ENCODE data around the gene CERKL. TPM values are rescaled to one million over a fixed set of nuclear protein-coding genes. Genes with fewer than 3 reads are reported as not detected.

The CERKL gene
- total RNA-seq, 4 donors from 2014 or later = not detected

GRCh38 chr2:181690860-181691259 is 34.0 kb upstream of the CERKL start:
- 85 to 90% methylated on average over 2 of the region's 2 CpGs for WGBS, 2 donors
- no peak for DNase-seq (ENCODE audit: low spot score in 2 of 2)
- intact Hi-C loops (cut with DNase I; ENCODE audit: low total_unique reads) = no loop called here
- TF ChIP-seq POLR2A (IDR thresholded peaks at IDR 0.05) (no peak), CTCF (IDR thresholded peaks at IDR 0.05) (no peak)
- H3K4me3 ChIP-seq (ENCODE audit: low read depth, poor library complexity, severe bottlenecking) = no peak overlapping the region

GRCh38 chr2:181686576-181687185 is 29.8 kb upstream of the CERKL start:
- 45 to 52% methylated on average over 6 of the region's 6 CpGs for WGBS, 2 donors
- no peak for DNase-seq (ENCODE audit: low spot score in 2 of 2)
- TF ChIP-seq CTCF (IDR thresholded peaks at IDR 0.05) = no peak
- no peak for TF ChIP-seq POLR2A (IDR thresholded peaks at IDR 0.05)
- H3K4me3 ChIP-seq (ENCODE audit: low read depth, poor library complexity, severe bottlenecking) = no peak overlapping the region
- intact Hi-C loops (cut with DNase I; ENCODE audit: low total_unique reads) = no loop called here

GRCh38 chr2:181685150-181685688 is 28.3 kb upstream of the CERKL start:
- DNase-seq (ENCODE audit: low spot score in 2 of 2) = no peak
- intact Hi-C loops (cut with DNase I; ENCODE audit: low total_unique reads) = no loop called here
- H3K4me3 ChIP-seq (ENCODE audit: low read depth, poor library complexity, severe bottlenecking) = no peak overlapping the region
- TF ChIP-seq POLR2A (IDR thresholded peaks at IDR 0.05) (no peak), CTCF (IDR thresholded peaks at IDR 0.05) (no peak)
- 5 to 10% methylated on average over 21 of the region's 21 CpGs for WGBS, 2 donors

- DNase-seq (ENCODE audit: low spot score in 2 of 2) = no peak
- 6 to 7% methylated on average over 26 of the region's 26 CpGs for WGBS, 2 donors
- intact Hi-C loops (cut with DNase I; ENCODE audit: low total_unique reads) = no loop called here
- H3K4me3 ChIP-seq (ENCODE audit: low read depth, poor library complexity, severe bottlenecking) = no peak overlapping the region
- TF ChIP-seq POLR2A (IDR thresholded peaks at IDR 0.05) (no peak), CTCF (IDR thresholded peaks at IDR 0.05) (no peak)
Observed at GRCh38 chr2:181684454-181685149, 27.7 kb upstream of the CERKL start.

GRCh38 chr2:181683518-181684453 is 26.9 kb upstream of the CERKL start:
- H3K4me3 ChIP-seq (ENCODE audit: low read depth, poor library complexity, severe bottlenecking) = no peak overlapping the region
- 1 to 3% methylated on average over 52 to 73 of the region's 85 CpGs for WGBS, 2 donors

More at GRCh38 chr2:181683518-181684453, 26.9 kb upstream of the CERKL start:
- DNase-seq (ENCODE audit: low spot score in 2 of 2) = no peak
- TF ChIP-seq POLR2A (IDR thresholded peaks at IDR 0.05) = no peak
- TF ChIP-seq CTCF (IDR thresholded peaks at IDR 0.05) = no peak
- intact Hi-C loops (cut with DNase I; ENCODE audit: low total_unique reads) = no loop called here
